HS-27A (cell line): Measurements from ENCODE around the gene MACROD2.
"Not testable (repeated sequence)": the region's sequence is repeated elsewhere in the genome, so short reads cannot be mapped to it uniquely, and the experiment has no call there.

Experiments used
- DNase-seq: peaks from one replicate; pipeline ENCODE4 v3.0.0-alpha.2; 2012; ENCODE audit warnings: low read depth, missing footprints

MACROD2 gene

DNA sequence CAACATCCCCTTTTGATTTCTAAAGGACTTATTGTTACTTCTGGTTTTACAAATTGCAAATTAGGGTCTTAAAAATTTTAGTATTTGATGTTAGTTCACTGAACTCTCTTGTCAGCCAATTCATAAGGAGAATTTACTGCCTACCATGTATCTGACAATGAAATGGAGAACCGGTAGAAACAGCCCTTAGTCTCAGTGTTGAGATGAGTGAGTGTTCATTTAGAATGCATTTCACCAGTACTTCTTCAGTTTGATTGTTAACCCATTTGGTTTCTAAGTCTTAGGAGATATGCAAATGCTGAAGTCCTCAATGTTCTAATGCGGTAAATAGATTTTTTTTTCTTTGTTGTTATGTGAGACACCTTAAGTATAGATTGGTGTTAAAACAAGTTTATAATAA is 958.4 kb downstream of the MACROD2 start:
- no peak for DNase-seq

DNA sequence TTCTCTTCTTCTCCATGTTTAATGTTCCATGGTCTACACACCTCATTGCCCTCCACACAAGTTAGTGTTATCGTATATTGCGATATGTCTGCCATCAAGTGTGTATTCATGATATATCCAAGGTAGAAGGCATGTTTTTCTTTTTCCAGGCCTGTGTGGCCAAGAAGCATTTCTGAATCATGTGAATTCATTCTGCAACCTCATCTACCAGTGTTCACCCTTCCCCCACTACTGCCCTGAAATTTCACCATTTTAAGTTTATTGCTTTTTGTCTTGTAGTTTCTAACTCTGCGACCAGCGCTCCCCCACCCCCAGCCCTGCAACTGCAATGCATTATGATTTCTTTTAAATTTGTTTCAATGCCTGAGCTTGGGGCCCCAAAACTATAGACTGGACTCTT is 960.1 kb downstream of the MACROD2 start:
- no peak for DNase-seq

DNA sequence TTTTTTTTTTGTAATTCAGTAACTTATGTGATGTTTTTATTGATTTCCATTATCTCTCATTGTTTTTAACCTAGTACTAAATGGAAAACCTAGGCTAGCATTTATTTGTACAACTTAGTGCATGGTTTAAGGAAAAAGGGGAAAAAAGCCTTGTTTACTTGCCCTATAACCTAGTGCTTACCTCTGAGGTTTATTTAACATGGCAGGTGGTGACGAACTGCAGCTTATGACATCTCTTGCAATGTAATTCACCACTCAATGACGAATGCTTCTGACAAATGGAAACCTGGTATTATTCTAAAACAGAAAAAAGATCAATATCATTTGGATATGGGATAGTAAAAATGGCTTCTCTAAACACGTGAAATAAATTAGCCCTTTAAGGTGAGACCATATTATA is 960.7 kb downstream of the MACROD2 start:
- DNase-seq, result no peak

DNA sequence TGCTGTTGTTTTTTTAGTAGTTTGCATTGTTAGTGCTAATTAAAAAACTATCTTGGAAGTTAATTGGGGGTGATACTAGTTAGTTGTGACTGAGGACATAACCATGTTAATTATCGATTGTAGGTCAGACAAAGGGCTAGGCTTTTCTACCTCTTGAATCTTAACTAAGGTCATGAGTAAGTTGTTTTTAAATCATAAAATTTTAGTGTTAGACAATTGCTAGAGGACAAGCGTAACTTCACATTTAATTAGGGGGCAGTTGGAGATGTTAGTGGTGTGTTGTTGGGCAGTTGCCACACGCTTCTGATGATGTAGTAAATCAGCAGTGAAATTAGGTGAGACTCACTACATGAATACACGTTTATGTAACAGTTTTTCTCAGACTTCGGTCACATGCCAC is 961.2 kb downstream of the MACROD2 start:
- DNase-seq, result no peak

DNA sequence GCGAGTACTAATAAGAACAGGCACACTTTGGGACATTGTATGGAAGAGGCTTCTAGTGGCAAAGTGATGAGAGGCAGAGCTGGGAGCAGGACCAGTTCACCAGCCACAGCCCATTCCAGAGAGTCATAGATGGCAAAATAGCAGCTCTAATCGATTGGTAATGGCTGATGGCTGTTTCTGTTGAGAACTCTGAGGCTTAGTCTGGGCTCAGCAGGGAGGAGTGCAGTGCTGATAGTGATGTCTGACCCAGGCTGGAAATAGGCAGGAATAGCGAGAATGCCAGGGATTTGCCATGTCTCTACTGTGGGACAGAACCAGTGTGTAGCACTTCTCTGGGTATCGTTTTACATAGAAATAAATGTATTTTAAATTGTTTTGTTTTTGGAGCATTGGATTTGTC is 962.1 kb downstream of the MACROD2 start:
- DNase-seq, result no peak

DNA sequence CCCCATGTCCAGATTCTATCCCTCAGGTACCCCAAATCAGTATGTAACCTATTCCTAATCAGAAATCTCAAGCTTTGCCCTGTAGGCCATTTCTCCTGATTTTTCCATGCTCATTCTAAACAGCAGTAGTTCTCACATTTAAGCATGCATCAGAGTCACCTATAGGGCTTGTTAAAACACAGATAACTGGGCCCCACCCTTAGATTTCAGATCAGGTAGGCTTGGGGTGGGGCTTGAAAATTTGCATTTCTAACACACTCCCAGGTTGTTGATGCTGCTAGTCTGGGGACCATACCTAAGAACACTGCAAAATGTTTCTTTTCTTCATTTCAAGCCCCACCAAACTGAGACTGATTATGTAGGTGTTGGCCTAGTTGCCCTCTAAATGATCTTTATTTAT is 963.3 kb downstream of the MACROD2 start:
- no peak for DNase-seq

DNA sequence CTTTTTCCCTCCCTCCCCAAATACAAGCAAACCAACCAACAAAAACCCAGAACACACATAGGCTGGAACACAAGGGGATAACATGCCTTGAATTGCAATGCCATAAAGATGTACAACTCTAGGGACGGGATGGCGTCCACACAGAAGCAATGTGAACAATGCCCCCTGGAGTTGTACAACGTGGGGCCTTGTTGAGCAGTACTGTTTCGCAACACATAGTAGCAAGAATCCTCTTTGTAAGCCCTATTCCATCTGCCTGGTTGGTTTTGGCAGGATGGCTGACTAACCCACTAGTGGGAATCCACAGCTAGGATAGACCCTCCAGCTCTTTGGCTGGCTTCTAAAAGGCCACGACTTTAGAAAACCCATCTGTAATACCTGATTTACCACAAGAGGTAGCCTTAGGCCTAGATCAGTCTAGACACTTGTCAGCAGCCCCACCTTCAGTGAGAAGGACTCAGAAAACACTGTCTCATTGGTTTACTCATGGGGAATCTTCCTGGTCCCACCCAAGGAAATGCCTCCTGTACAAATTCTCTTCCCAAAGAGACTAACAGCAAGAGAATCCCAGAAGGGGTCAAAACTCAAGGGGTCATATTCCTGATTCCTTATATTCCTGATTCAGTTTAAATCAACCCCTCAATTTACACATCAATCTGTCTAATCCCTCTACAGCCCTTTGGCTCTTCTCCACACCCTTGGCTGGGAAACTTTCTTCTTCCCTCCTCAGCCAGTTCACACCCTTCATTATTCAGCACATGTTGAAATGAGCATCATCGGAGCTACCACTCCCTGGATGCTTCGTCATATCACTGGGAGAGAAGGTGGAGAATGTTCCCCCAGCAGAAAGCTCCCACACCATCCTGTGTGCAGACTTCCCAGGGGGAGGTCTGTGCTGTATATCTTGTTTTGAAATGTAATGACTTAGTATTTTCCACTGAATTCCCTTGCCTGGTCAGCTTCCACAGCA is 964.5 kb downstream of the MACROD2 start:
- DNase-seq, result no peak

DNA sequence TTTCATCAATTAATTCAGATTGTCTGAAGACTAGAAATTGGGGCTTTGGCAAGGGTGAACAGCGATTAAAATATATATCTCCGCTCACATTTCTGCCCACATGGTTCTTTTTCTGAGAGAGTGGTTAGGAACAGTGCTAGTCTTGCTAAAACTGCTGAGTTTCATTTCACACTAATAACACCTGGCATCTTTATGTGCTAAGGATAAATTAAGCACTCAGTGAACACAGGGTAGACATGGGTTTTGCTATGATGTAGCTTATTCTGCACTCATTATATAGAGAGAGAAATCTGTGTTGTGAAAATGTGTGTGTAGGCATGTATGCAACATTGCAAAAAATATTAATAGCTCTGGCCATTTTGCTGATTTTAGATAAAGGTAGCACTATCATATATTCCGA is 965.5 kb downstream of the MACROD2 start:
- no peak for DNase-seq

DNA sequence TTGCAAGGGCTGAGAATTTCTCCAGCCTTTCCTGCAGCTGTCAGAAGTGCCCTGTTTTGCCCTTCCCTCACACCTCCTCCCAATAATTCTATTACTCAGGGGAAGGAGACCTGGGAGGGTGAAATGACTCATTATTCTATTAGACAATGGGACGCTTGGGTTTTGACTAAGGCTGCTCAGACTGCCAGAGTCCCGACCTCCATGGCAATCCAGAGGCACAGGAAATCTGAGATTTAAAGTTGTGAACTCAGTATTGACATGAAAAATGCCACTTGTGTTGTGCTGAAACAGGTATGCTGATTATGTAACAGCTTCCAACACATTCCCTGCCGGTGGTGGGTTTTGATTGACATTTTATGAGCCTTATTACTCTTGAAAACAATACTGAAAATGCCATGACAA is 967.9 kb downstream of the MACROD2 start:
- peak; percentile 41 for DNase-seq

DNA sequence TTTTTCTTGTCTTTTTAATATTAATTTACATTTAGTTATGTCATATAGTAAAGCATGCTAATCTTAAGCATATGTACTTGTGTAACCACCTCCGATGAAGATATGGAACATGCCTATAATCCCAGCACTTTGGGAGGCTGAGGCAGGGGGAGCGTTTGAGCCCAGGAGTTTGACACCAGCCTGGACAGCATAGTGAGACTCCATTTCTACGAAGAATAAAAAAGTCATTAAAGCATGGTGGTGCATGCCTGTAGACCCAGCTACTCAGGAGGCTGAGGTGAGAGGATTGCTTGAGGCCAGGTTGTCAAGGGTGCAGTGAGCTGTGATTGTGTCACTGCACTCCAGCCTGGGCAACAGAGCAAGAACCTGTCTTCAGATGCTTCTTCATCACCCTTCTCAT is 970.9 kb downstream of the MACROD2 start:
- no peak for DNase-seq

DNA sequence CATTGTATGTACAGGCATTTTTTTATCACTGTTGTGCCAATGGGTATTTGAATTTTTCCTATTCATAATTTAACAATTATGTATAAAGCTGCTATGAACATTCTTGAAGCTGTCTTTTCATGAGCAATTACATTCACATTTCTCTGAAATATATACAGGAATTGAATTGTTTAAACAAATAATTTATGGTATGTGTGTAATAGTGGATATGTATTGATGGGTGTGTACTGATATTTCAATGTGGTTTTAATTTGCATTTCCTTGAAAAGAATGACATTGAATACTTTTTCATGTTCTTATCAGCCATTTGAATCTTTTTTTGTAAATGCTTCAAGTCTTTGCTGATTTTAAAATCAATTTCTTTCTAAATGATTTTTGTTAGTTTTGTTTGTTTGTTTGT is 971.5 kb downstream of the MACROD2 start:
- no peak for DNase-seq

DNA sequence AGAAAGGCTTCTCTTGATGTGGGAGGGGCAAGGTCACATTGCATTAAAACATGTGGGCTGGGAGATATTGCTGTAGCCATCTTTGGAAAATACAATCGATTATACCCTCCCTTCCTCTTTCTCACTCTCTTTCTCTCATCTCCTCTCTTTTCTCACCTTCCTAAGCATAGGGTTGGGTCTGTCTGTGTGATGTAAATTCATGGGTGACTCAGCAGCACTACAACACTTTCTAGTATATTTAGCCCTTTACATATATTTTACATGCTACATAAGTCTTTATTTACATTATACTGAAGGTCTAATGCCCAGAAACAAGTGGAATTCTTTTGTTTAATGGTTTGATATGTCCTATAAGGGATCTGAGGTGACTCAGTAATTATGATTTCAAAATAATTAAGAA is 976.9 kb downstream of the MACROD2 start:
- DNase-seq, result no peak

DNA sequence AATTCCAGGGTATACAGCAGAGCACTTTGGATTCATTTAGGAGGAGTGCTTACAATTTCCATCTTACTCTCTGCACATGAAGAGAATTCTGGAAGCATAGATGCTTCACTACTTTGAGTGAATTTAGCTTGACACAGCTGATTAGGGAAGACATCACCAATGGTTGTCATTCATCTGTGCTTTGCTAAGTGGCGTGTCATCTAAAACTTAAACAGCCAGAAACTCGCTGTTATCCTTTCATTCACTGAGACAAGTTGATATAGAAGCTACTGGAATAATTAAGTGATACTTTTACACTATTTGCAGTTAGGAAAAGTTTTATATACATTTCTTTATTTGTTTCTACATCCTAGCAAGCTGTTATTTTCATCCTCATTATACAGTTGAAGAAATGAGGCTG is 977.4 kb downstream of the MACROD2 start:
- no peak for DNase-seq

DNA sequence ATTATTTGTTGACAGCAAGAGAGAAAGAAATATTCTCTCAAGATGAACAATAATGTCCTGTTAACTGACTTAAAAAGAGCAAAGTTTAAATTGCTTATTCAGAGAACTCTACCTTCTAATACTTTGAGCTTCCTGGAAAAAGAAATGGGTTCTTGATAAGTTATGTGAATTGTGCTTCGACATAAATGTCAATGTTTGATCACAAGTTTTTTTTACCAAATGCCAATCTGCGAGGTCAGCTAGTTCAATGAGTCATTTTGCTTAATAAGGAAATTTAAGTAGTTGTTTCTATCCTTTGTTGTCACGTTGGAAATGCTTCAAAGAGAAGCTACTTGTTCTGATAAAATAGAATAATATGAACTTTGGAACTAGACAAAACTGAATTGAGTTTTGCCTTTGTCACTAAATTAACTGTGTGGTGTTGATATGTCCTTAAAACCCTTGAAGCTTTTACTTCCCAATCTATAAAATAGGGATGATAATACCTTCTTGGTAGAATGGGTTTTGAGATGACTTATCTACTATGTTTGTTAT is 984.2 kb downstream of the MACROD2 start:
- no peak for DNase-seq

DNA sequence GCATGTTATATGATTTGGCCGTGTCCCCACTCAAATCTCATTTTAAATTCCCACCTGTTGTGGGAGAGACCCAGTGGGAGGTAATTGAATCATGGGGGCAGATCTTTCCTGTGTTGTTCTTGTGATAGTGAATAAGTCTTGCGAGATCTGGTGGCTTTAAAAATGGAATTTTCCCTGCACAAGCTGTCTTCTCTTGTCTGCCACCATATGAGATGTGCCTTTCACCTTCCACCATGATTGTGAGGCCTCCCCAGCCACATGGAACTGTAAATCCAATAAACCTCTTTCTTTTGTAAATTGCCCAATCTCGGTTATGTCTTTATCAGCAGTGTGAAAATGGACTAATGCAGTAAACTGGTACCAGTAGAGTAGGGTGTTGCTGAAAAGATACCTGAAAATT is 986.2 kb downstream of the MACROD2 start:
- not testable (repeated sequence) for DNase-seq

DNA sequence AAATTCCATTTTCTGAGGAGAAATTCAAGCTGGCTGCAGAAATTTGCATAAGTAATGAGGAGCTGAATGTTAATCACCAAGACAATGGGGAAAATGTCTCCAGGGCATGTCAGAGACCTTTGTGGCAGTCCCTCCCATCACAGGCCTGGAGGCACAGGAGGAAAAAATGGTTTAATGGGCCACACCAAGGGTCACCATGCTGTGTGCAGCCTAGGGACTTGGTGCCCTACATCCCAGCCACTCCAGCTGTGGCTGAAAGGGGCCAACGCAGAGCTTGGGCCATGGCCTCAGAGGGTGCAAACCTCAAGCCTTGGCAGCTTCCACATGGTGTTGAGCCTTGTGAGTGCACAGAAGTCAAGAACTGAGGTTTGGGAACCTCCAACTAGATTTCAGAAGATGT is 987.0 kb downstream of the MACROD2 start:
- DNase-seq, result not testable (repeated sequence)

DNA sequence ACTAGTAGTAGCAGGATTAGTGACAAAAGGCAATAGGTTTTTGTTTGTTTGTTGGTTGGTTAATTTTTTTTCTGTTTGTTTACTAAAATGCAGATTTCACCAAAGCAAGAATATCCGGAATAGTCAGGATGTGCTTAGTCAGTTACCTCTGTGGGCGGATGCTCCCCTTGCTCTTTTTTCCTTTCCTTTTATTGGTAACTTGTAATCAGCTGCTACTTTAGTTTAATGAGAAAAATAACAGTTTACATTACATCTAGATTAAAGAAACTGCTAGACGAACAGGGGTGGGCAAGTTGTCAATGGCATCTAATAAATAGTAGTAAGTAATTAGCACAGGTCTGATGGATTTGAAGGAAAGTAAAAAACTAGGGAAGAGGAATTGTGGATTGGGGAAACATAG is 989.0 kb downstream of the MACROD2 start:
- DNase-seq, result no peak

DNA sequence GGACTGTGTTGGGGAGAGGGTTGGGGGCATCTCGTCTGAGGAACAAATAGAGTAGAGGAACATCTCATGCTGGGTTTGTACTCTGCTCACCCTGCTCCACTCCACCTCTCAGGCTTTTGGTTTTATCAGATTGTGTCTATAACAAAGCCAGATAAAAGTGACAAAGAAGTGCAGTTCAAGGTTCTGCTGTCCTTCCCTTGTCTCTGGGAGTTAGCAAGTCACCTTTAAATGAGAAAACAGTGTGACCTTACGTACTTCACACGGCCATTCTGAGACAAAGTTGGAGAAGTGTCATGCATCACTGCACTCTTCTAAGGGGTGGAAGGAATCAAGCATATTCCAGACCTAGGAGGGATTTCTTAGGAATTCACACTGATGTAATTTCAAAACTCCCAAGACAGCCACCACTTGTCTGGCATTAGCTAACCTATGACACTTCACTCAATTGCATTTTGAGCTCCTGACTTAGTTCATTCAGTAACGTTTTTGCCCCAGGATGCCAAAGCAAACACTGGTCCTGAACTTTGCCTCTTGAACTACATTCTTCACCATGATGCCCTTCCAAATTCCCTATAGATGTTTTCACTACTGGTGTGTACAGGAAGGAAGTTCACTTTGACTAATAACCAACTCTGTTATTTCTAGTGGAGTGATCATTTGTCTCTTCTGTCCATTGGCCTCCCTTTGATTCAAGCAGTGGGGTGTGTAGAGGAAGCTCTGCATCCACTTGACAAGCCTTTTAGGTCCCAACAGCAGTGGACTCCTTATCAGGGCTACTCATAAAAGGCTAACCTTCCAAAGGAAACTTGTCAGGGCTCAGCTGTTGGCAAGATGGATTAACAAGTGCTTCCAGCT is 989.7 kb downstream of the MACROD2 start:
- DNase-seq, result no peak

DNA sequence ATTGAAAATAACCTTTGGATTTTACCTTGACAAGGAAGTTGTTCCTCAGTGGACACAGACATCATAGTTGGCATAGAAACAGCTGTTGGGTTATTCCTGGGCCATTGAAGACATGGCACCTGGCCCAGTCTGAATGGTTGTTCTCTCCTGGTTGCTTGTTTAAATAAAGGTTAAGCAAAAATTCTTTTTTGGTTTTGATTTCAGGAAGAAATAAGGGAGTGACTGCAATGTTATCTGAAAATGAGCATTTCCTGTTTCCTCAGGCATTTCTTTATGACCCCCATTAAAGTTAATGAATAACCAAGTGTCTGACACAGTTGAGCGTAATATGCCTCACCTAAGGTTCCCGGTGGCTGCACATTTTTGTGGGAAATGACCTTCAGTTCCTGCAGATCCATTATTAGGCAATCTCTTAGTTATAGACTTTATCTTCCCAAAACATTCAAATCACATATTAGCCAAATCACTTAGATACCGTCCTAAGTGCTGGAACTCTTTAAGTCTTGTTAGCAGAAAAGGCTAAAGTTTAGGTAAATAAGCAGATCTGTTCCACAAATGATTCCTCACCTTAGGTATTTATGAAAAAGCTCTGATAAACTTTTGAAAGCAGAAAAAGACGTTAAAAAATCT is 990.8 kb downstream of the MACROD2 start:
- no peak for DNase-seq

DNA sequence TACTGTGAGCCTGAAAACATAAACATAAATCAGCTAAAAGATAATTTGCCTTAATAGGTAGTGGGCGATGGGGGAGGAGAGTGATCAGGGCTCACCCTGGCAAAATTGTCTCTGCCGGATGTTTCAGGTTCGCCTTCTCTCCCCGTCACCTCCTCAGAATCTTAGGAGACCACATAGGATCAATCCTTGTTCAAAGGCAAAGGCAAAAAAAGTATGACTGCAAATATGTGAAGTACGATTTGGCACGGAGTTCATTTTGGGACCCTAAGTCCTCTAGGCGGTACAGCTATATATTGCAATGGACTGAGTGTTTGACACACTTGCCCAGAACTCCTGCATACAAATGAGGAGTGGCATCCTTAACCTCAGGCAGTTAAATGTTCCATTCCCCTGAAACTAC is 991.3 kb downstream of the MACROD2 start:
- no peak for DNase-seq

DNA sequence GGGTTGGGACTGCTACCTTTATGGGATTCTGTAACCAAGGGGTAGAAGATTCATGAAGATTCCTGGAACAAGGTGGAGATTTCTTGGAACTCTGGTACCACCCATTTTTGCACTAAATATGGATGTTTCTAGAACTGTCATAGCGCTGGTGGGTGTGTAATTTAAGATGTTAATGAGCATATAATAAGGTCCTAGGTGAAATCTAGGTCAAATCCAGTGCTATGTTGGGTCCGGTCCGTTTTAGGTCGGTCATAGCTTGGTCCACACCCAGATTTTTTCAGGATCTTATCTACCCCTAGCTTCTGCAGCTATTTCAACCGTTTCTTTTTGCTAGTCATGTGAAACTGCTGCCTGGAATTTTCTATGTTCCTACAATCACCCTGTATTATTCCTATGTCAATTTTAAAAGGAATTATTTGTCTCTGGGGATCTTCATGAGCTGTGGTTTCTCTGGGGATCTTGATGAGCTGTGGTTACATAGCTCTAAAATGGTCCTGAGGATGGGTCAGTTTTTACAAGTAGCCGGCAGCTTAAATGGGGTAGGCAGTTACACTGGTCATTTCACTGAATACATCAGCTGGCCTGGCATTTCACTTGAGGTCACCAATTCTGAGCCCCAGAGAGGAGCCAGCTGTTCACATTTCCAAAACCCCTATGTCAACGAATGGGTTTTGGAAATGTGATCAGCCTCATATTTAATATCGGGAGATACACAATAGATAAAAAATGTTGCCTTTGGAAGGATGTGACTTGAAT is 994.4 kb downstream of the MACROD2 start:
- DNase-seq, result no peak

DNA sequence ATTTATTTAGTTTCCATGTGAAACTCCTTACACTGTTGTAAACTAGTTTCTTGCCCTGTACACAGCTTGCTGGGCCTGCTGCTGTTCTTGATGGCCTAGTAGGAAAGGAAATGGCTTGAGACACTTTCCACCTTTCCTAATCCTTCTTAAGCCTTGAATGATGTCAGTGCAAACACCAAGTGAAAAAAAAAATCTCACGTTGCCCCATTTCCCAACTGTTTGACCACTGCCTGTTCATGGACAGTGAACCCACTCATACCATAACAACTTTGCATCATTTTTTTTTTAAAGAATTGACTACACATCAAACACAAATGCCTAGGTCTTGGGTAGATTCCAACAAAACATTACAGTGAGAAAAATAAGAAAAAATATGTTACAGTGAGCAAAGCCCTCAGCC is 995.7 kb downstream of the MACROD2 start:
- DNase-seq, result no peak
